Activated naive CD4-positive, alpha-beta T cell treated with anti-CD3 and anti-CD28 coated beads, Interleukin-2, amount 50 U/mL, for 72 hours (primary cell): ENCODE measurements around the gene CARF. TPM values are rescaled to one million over a fixed set of nuclear protein-coding genes. Genes with fewer than 3 reads are reported as not detected.
"Not testable (repeated sequence)": the region's sequence is repeated elsewhere in the genome, so short reads cannot be mapped to it uniquely, and the experiment has no call there.

Experiments
- ATAC-seq, 2 donors: fragments of 150-1000 bp; cut with Tn5 transposase; 2 replicates each; pipeline ENCODE4 v1.10.0; 2021; ENCODE audit warnings: mild to moderate bottlenecking in 2 of 2, moderate library complexity in 2 of 2
- DNase-seq, 2 donors: peaks; one replicate each; pipeline ENCODE4 v3.0.0; 2021 to 2022; ENCODE audit warnings: low spot score in 2 of 2
- H3K27ac Mint-ChIP-seq, 2 donors: one replicate each; pipeline ENCODE4 v1.8.0; 2022; ENCODE audit warnings: mild to moderate bottlenecking in 2 of 2, mixed read lengths in 2 of 2
- H3K36me3 Mint-ChIP-seq, 2 donors: one replicate each; pipeline ENCODE4 v1.8.0; 2022; ENCODE audit warnings: mixed read lengths in 2 of 2
- H3K9me3 Mint-ChIP-seq, 2 donors: one replicate each; pipeline ENCODE4 v1.8.0; 2022; ENCODE audit warnings: mixed read lengths in 2 of 2
- total RNA-seq, 2 donors: library from RNA; stranded (reverse); gene quantifications; one replicate each; pipeline ENCODE4 v1.2.3, GENCODE V29; 2022

The CARF gene
- total RNA-seq, 2 donors from 2014 or later: 3.9 to 8.5 TPM

DNA sequence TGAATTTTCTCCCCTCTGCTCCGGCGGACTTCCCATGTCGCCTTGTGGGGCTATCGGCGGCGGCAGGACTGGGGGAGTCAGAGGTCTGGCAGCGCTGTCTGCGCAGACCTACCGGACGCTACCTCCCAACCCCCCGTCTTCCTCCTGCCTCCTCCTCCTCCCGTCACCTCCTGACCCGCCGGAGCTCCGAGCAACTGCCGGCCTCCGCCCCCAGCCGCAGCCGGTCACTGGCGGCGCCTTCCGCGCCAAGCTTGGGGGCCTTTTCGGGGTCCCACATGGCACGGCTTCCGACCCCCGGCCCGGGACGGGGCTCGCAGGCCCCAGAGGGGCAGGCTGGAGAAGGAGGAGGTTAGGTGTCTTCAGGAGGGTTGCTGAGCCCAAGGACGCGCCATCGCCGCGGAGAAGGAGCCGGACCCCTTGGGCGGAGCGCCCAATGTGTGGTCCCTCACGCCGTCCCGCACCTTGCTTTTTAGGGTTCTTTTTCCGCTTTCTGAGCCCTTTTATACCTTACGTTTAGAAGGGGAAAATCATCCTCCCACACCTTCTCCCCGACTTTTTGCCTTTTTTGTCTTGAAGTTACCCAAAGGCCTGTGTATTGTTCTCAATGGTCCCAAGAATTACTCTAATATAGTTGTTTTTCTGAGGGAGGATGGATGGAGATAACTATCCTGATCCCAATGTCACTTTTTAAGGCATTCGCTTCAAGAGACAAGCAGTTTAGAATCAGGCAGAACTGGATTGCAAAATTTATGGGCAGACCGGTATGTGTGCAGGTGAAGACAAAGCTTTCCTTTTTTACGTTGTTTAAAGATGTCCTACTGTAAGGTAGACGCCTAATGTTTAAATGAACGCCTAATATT lies 497 bp downstream of the CARF start:
- DNase-seq: peak in 1 of 2 donors; percentile 14
- H3K9me3 Mint-ChIP-seq: not testable (repeated sequence)
- peak; percentile 70 to 88 for ATAC-seq
- H3K36me3 Mint-ChIP-seq: peaks cover 5 to 11% of the 10 kb centered on the region in 2 donors
- peak overlapping the region; percentile 92 to 97 for H3K27ac Mint-ChIP-seq

DNA sequence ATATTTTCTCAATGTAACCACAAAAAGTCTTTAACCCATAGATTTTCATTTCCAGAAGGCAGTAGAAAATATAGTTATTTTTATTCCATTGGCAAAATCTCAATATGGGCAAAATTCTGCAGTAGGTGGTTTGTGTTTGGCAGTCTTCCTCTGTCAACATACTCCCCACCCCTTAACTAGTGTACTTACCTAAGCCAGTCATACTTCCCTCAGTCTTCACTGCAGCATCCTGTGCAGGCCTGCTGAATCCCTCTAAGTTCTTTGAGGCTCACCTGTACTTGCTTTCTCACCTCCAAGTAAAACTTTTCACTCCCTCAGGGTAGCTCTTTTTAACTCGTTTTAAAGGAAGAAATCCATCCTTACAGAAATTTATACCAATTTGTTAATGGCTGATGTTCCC lies 6.8 kb downstream of the CARF start:
- DNase-seq: no peak
- no peak for ATAC-seq
- Mint-ChIP-seq H3K9me3 (no peaks in the 10 kb centered on the region), H3K27ac (no peak overlapping the region), H3K36me3 (no peaks in the 10 kb centered on the region)

DNA sequence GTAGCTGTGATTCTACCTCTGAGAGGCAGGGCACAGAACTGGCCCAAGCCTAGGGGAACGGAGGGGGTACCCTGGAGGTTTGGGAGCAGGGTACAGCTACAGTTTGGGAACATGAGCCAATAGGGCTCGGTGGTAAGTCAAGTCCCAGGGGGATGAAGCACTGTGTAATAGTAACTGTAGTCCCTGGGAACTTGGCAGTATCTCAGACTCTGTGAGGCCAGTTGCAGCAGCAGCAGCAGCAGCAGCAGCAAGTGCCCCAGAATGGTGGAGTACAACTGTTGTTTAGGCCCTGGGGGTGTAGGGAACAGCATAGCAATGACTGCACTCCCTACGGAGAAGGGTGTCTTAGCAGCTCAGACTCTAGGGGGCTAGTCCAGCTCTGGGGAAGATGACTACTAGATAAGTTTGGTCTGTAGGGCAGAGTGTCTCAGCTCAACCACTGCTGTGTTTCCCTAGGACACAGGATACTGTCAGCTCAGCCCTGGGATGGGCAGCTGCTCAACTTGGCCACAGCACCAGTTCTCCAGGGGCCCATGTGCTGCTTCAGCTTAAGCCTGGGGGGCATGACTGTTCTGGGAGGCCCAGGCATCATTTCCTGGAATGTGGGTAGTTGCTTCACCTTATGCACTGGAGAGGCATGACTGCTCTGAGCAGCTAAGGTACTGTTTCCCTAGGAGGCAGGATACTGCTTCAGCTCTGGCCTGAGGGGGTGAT lies 20.5 kb downstream of the CARF start:
- Mint-ChIP-seq H3K9me3 (no peaks in the 10 kb centered on the region), H3K36me3 (peaks cover 7 to 8% of the 10 kb centered on the region in 2 donors), H3K27ac (no peak overlapping the region)
- no peak for ATAC-seq
- DNase-seq: no peak

DNA sequence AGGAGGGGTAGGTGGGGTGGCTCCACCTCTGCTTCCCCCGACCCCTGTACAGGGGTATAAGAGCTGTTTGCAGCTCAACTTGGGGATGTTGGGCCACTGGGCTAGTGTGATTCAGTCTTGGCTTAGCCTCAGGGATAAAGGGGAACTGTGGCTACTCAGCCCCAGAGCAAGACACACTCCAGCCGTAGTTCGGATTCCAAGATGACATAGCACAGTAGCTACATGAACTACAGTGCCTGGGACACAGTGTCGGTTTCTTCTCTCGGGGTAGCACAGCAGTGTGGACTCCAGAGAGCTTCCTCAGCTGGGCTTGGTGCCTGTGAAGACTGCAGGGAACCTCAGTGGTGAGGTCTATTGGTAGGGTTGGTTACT lies 21.1 kb downstream of the CARF start:
- Mint-ChIP-seq H3K9me3 (no peaks in the 10 kb centered on the region), H3K27ac (no peak overlapping the region), H3K36me3 (peaks cover 7 to 8% of the 10 kb centered on the region in 2 donors)
- no peak for ATAC-seq
- DNase-seq: no peak

DNA sequence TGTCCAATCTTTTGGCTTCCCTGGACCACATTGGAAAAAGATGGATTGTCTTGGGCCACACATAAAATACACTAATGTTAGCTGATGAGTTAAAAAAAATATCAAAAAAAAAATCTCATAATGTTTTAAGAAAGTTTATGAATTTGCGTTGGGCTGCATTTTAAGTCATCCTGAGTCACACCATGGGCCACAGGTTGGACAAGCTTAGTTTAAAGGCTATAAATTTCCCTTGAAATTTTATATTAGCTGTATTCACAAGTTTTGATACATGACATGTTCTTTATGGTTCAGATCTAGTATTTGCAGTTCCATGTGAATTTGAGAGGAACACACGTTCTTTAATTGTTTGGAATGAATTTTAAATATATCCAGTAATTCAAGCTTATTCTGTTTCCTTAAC lies 21.9 kb downstream of the CARF start:
- no peak overlapping the region for H3K27ac Mint-ChIP-seq
- no peaks in the 10 kb centered on the region for H3K9me3 Mint-ChIP-seq
- no peak for ATAC-seq
- DNase-seq: no peak
- H3K36me3 Mint-ChIP-seq: peaks cover 8 to 11% of the 10 kb centered on the region in 2 donors

DNA sequence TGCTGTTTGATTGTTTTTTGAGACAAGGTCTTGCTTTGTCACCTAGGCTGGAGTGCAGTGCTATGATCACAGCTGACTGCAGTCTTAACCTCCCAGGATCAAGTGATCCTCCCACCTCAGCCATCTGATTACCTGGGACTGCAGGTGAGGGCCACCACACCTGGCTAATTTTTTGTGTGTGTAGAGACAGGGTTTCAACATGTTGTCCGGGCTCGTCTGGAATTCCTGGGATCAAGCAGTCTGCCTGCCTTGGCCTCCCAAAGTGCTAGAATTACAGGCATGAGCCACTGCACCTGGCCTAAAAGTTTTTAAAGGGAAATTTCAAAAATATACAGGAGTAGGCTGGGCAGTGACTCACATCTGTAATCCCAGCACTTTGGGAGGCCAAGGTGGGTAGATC lies 22.4 kb downstream of the CARF start:
- DNase-seq: no peak
- H3K9me3 Mint-ChIP-seq: no peaks in the 10 kb centered on the region
- H3K27ac Mint-ChIP-seq: no peak overlapping the region
- peaks cover 8 to 13% of the 10 kb centered on the region in 2 donors for H3K36me3 Mint-ChIP-seq
- no peak for ATAC-seq

DNA sequence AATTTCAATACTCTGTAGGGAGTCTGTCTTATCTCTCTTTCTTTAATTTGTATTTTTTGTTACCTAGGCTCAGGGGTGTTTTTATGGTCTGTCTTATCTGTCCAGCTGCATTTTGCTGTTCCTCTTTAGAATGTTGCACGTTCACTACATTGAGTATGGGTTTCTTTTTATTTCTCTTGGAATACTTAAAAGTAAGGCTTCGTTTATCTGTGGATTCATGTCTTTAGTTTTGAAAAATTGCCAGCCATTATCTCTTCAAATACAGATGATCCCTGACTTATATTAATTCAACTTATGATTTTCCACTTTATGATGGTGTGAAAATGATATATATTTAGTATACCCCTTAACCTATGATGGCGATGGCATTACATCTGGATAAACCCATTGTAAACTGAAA lies 26.9 kb downstream of the CARF start:
- Mint-ChIP-seq H3K9me3 (no peaks in the 10 kb centered on the region), H3K27ac (no peak overlapping the region), H3K36me3 (peaks cover 0 to 6% of the 10 kb centered on the region in 2 donors)
- no peak for DNase-seq
- no peak for ATAC-seq

DNA sequence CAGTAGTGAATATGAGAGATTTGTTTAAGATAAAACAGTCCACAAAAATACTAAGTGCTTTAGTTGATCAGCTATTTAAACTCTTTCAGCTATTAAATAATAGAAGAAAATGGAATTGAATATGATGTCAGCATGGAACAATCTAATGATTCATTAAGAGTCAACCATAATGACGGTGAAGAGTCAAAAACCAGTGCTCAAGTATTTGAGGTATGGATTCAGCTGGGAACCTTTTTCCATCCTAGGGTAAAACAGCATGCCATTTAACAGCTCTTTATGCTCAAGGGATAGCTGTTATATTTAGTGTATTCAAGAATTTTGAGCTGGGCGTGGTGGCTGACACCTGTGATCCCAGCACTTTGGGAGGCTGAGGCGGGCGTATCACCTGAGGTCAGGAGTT lies 29.7 kb downstream of the CARF start:
- Mint-ChIP-seq H3K36me3 (peaks cover 22 to 26% of the 10 kb centered on the region in 2 donors), H3K9me3 (peaks cover 0 to 5% of the 10 kb centered on the region in 2 donors), H3K27ac (no peak overlapping the region)
- no peak for ATAC-seq
- no peak for DNase-seq

DNA sequence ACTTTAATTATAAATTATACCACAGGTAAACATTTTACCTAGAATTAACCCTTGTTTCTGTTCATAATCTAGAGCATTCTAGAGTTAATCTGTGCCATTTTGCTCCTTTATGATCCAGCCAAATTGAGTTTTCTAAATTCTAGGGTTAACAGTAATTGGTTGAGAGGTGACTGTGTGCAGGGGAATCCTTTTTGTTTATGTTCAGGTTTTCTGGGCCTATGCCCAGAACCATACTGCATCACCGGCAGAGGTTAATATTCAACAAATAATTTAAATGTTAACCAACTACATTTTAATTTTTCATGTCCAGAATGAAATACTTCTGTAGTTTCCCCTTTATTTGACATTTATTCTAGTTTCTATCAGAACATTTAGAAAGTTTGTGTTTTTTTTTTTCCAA lies 32.3 kb downstream of the CARF start:
- Mint-ChIP-seq H3K27ac (no peak overlapping the region), H3K36me3 (peaks cover 21 to 22% of the 10 kb centered on the region in 2 donors), H3K9me3 (peaks cover 0 to 9% of the 10 kb centered on the region in 2 donors)
- no peak for DNase-seq
- ATAC-seq: no peak

DNA sequence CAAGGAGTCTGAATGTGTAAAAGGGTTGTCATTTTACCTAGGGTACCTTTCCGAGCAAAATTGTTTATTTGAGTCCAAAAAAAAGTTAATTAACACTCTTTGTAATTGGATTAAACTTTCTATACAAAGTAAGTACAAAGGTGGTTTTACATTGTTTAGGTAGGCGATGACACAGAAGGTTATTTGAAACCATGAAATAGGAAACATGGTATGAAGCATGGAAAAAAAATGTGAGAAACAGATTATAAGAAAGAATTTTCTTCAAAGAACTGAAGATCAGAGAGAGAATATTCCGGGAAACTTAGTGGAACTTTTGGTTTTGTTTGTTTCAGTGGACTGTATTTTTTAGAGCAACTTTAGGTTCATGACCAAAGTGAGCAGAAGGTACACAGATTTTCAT lies 32.7 kb downstream of the CARF start:
- ATAC-seq (no peak), DNase-seq (no peak)
- H3K36me3 Mint-ChIP-seq: peaks cover 21 to 22% of the 10 kb centered on the region in 2 donors
- H3K27ac Mint-ChIP-seq: no peak overlapping the region
- H3K9me3 Mint-ChIP-seq: peaks cover 0 to 9% of the 10 kb centered on the region in 2 donors

DNA sequence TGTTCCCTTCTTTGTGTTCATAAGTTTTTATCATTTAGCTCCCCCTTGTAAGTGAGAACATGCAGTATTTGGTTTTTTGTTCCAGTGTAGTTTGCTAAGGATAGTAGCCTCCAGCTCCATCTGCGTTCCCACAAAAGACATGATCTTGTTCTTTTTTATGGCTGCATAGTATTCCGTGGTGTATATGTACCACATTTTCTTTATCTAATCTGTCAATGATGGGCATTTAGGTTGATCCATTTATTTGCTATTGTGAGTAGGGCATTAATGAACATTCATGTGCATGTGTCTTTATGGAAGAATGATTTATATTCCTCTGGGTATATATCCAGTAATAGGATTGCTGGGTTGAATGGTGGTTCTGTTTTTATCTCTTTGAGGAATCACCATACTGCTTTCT lies 33.4 kb downstream of the CARF start:
- H3K36me3 Mint-ChIP-seq: peaks cover 21 to 22% of the 10 kb centered on the region in 2 donors
- H3K27ac Mint-ChIP-seq: no peak overlapping the region
- DNase-seq (no peak), ATAC-seq (no peak)
- peaks cover 0 to 9% of the 10 kb centered on the region in 2 donors for H3K9me3 Mint-ChIP-seq

DNA sequence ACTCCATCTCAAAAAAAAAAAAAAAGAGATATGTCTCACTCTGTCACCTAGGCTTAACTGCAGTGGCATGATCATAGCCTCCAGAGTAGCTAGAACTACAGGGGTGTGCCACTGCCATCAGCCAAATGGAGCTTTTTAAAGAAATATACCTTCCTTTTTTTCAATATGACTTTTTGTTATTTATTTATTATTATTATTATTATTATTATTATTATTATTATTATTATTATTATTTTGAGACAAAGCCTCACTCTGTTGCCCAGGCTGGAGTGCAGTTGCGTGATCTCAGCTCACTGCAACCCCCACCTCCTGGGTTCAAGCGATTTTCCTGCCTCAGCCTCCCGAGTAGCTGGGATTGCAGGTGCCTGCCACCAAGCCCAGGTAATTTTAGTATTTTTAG lies 37.3 kb downstream of the CARF start:
- DNase-seq, H3K9me3 Mint-ChIP-seq, H3K27ac Mint-ChIP-seq, ATAC-seq: not testable (repeated sequence)
- H3K36me3 Mint-ChIP-seq: peaks cover 21% of the 10 kb centered on the region in 2 donors

DNA sequence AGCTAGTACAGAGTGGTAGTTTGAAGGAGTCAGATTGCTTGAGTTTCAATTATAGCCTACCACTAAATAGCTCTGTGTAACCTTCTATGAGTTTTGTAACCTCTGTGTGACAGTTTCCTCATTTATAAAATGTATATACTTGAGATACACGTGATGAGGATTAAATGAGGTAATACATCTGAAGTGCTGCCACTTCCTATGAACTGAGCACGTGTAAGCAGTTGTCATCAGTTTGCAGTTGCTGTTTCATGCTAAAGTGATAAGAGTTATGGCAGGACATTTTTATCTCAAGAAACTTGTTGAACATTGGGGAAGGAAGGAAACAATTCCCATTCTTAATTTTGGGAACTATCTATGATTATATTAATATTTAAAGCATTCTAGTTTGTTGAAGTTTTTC lies 38.5 kb downstream of the CARF start:
- H3K9me3 Mint-ChIP-seq: peaks cover 0 to 5% of the 10 kb centered on the region in 2 donors
- DNase-seq: no peak
- H3K36me3 Mint-ChIP-seq: peaks cover 11 to 12% of the 10 kb centered on the region in 2 donors
- no peak for ATAC-seq
- no peak overlapping the region for H3K27ac Mint-ChIP-seq

DNA sequence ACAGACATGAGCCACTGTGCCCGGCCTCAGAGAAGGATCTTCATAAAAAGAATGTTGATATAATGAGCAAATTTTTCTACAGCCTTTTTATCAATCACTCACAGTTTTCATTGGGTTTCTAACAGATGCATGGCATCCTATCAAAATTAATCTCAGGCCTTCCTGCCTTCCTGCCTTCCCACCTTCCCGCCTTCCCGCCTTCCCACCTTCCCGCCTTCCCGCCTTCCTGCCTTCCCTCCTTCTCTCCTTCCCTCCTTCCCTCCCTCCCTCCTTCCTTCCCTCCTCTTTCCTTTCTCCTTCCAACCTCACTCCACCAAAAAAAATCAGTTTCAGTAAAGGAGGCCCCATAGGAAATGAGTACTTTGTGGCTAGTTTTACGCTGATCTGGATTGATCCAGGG lies 48.4 kb downstream of the CARF start:
- Mint-ChIP-seq H3K9me3 (no peaks in the 10 kb centered on the region), H3K36me3 (peaks cover 0 to 6% of the 10 kb centered on the region in 2 donors), H3K27ac (no peak overlapping the region)
- DNase-seq: no peak
- ATAC-seq: no peak

DNA sequence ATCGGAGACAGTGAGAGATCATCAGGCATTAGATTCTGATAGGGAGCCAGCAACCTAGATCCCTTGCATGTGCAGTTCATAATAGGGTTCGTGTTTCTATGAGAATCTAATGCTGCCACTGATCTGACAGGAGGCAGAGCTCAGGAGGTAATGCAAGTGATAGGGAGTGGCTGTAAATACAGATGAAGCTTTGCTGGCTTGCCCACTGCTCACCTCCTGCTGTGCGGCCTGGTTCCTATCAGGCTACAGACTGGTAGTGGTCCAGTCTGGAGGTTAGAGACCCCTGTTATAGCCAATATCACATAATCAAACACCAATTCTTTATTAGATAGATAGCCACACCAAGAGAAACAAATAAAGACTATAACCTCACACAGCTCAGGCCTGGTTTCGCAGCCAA lies 51.6 kb downstream of the CARF start:
- H3K36me3 Mint-ChIP-seq: no peaks in the 10 kb centered on the region
- no peak overlapping the region for H3K27ac Mint-ChIP-seq
- no peak for DNase-seq
- ATAC-seq: no peak
- H3K9me3 Mint-ChIP-seq: no peaks in the 10 kb centered on the region

DNA sequence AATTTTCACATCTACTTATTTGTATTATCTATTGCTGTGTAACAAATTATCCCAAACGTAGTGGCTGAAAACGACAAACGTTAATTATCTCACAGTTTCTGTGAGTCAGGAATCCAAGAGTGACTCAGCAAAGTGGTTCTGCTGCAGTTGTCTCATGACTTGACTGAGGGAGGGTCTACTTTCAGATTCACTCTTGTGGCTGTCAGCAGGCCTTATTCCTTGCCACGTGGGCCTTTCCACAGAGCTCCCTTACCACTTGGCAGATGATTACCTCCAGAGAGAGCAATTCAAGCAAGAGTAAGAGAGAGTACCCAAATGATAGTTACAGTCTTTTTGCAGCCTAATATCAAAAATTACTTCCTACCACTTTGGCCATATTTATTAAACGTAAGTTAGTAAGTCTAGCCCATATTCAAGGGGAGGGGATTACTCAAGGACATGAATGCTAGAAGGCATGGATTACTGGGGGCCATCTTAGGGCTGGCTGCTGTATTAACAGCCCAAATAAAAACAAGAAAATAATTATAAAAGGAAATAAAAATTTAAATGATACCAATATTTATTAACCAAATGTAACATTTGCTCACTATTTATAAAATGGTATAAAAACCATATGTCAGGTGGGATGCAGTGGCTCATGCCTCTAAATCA lies 53.9 kb downstream of the CARF start:
- ATAC-seq (peak; percentile 73 to 83), DNase-seq (peak in 1 of 2 donors; percentile 19)
- Mint-ChIP-seq H3K27ac (no peak overlapping the region), H3K36me3 (no peaks in the 10 kb centered on the region), H3K9me3 (no peaks in the 10 kb centered on the region)

DNA sequence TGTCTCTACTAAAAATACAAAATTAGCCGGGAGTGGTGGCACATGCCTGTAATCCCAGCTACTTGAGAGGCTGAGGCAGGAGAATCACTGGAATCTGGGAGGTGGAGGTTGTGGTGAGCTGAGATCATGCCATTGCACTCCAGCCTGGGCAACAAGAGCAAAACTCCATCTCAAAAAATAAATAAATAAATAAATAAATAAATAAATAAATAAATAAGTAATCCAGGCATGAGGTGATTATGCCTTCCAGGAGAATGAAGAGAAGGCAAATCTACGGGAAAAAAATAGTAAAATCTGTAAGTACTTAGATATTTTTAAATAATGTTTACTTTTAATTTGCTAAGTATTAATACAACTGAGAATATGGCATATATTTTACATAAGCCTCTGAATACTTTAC lies 57.3 kb downstream of the CARF start:
- ATAC-seq, DNase-seq, H3K27ac Mint-ChIP-seq, H3K9me3 Mint-ChIP-seq, H3K36me3 Mint-ChIP-seq: not testable (repeated sequence)
